Gastrocnemius medialis (tissue), 4 donors: ENCODE results near the gene LONRF2. TPM values are rescaled to one million over a fixed set of nuclear protein-coding genes. Genes with fewer than 3 reads are reported as not detected.

Experiments
- ATAC-seq, 2 donors: fragments of 150-250 bp; one replicate each; pipeline ENCODE4 v1.9.1; 2016
- DNase-seq, 2 donors: peaks; one replicate each; pipeline ENCODE4 v3.0.0-alpha.2; 2019
- H3K27ac ChIP-seq, 4 donors: fragments of 200-600 bp; sonication (generic); 1 replicate in 1 of 4; 2 replicates in 3 of 4; pipeline ENCODE4 v1.5.1; 2016 to 2018; ENCODE audit warnings: mild to moderate bottlenecking in 2 of 4, moderate library complexity in 1 of 4
- H3K27me3 ChIP-seq, 3 donors: fragments of 200-600 bp; sonication (generic) in 2 of 3; 1 replicate in 1 of 3; 2 replicates in 2 of 3; pipeline versions ENCODE4 v1.5.1 to v1.6.0; 2016 to 2019; ENCODE audit warnings: mild to moderate bottlenecking in 1 of 3, moderate library complexity in 1 of 3
- H3K36me3 ChIP-seq, 2 donors: fragments of 200-600 bp; sonication (generic) in 1 of 2; one replicate each; pipeline ENCODE4 v1.5.1; 2017 to 2018
- H3K4me1 ChIP-seq, 2 donors: fragments of 200-600 bp; sonication (generic) in 1 of 2; one replicate each; pipeline ENCODE4 v1.5.1; 2016 to 2017; ENCODE audit warnings: mild to moderate bottlenecking in 2 of 2
- H3K4me3 ChIP-seq, 4 donors: fragments of 200-600 bp; sonication (generic) in 3 of 4; 1 replicate in 1 of 4; 2 replicates in 3 of 4; pipeline ENCODE4 v1.5.1; 2016 to 2019; ENCODE audit warnings: mild to moderate bottlenecking in 2 of 4
- H3K9me3 ChIP-seq, 3 donors: fragments of 200-600 bp; sonication (generic) in 2 of 3; 1 replicate in 1 of 3; 2 replicates in 2 of 3; pipeline ENCODE4 v1.5.1; 2016 to 2019
- POLR2A ChIP-seq, 2 donors: fragments of 450-650 bp; IDR thresholded peaks; one replicate each; pipeline ENCODE4 v1.6.1; 2017; ENCODE audit warnings: antibody characterized with exemption in 2 of 2, mild to moderate bottlenecking in 2 of 2, moderate library complexity in 2 of 2
- in situ Hi-C, 4 donors: fragments of 200-750 bp; cut with MboI; loops; one replicate each; pipeline versions ENCODE4 v1.15.0 to v1.8.0; 2017; ENCODE audit warnings: low sequenced_read_pairs in 4 of 4
- intact Hi-C: fragments of 100-400 bp; cut with DNase I; formaldehyde crosslinking; loops from one replicate; pipeline ENCODE4 v1.15.1; 2023; ENCODE audit warnings: low total_unique reads
- total RNA-seq, 4 donors: library from RNA; depleted of rRNA; stranded (reverse); fragments of >200 nt; gene quantifications; one replicate each; pipeline versions ENCODE4 v1.1.0 to v1.2.3, GENCODE V29; 2016
- TF ChIP-seq, protein P1 (sequence below), 5 experiments: fragments of 450-650 bp in 3 of 5; fragments of 200-600 bp in 2 of 5; sonication (generic) in 2 of 5; IDR thresholded peaks in 4 of 5; conservative IDR thresholded peaks in 1 of 5; 1 replicate in 4 of 5; 2 replicates in 1 of 5; pipeline ENCODE4 v1.5.1; 2016 to 2019; ENCODE audit warnings: antibody characterized with exemption in 5 of 5, mild to moderate bottlenecking in 3 of 5, moderate library complexity in 3 of 5

Gene LONRF2
- total RNA-seq, 4 donors from 2014 or later: 5.0 to 8.8 (median 7.6) TPM

DNA sequence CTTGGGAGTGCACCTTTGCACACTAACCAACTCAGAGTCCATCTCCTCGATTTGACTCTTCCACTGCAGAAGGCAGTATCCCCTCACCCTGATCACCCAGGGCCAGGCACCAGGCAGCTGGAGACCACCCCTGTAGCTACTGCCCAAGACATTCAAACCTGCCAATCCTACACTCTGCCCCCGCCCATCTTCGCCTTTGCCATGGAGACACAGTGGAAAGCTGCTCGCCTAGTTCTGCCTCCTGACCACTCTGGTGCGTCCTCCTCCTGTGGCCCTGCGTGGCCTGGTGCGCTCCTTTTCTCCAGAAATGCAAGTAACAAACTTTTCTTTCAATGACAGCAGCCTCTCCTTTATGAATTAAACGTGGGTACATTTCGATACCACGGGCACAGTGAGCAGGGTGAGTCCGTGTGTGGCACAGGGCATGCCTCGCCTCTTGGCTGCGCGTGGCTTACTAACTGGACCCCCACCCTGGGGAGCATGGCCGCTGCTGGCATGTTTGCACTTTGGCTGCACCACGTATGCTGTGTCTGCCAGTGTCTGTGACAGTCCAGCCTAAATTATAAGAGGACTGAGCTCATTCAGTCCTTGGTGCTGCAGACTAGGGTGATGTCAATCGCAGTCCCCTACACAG is 47.6 kb downstream of the LONRF2 start:
- no peaks in the 10 kb centered on the region for H3K27me3 ChIP-seq
- in situ Hi-C loops (no loop called here), intact Hi-C loops (no loop called here)
- ATAC-seq (no peak), DNase-seq (no peak)
- no peak overlapping the region for H3K27ac ChIP-seq
- no peaks in the 10 kb centered on the region for H3K9me3 ChIP-seq
- no peaks in the 10 kb centered on the region for H3K36me3 ChIP-seq
- no peaks in the 10 kb centered on the region for H3K4me1 ChIP-seq
- TF ChIP-seq, protein P1, sequence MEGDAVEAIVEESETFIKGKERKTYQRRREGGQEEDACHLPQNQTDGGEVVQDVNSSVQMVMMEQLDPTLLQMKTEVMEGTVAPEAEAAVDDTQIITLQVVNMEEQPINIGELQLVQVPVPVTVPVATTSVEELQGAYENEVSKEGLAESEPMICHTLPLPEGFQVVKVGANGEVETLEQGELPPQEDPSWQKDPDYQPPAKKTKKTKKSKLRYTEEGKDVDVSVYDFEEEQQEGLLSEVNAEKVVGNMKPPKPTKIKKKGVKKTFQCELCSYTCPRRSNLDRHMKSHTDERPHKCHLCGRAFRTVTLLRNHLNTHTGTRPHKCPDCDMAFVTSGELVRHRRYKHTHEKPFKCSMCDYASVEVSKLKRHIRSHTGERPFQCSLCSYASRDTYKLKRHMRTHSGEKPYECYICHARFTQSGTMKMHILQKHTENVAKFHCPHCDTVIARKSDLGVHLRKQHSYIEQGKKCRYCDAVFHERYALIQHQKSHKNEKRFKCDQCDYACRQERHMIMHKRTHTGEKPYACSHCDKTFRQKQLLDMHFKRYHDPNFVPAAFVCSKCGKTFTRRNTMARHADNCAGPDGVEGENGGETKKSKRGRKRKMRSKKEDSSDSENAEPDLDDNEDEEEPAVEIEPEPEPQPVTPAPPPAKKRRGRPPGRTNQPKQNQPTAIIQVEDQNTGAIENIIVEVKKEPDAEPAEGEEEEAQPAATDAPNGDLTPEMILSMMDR (IDR thresholded peaks at IDR 0.05 in 4 of 5, conservative IDR thresholded peaks at IDR 0.05 in 1 of 5): no peak
- no peak for TF ChIP-seq POLR2A (IDR thresholded peaks at IDR 0.05)
- no peak overlapping the region for H3K4me3 ChIP-seq

DNA sequence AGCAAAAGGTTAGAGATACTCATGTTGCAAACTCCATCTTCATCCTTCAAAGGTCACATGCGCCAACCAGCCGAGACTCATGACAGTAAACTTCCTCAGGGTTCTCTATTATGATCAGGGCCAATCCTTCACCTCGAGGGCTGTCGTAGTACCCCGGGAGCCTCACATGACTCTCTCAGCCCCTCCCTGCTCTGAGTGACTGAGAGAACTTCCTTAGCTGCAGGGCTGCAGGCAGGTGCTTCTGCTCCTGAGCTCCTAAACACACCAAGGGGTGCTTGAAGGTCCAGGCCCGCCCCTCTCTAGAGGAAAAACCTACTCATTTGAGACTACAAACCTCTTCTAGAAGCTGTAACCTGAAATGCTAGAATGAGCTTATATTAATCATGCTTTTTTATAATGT is 48.2 kb downstream of the LONRF2 start:
- Histone ChIP-seq H3K4me1 (no peaks in the 10 kb centered on the region), H3K9me3 (no peaks in the 10 kb centered on the region), H3K27ac (no peak overlapping the region), H3K36me3 (no peaks in the 10 kb centered on the region), H3K4me3 (no peak overlapping the region), H3K27me3 (no peaks in the 10 kb centered on the region)
- DNase-seq (no peak), ATAC-seq (no peak)
- TF ChIP-seq, protein P1 (IDR thresholded peaks at IDR 0.05 in 4 of 5, conservative IDR thresholded peaks at IDR 0.05 in 1 of 5): no peak
- no peak for TF ChIP-seq POLR2A (IDR thresholded peaks at IDR 0.05)
- in situ Hi-C loops: no loop called here
- intact Hi-C loops: no loop called here

DNA sequence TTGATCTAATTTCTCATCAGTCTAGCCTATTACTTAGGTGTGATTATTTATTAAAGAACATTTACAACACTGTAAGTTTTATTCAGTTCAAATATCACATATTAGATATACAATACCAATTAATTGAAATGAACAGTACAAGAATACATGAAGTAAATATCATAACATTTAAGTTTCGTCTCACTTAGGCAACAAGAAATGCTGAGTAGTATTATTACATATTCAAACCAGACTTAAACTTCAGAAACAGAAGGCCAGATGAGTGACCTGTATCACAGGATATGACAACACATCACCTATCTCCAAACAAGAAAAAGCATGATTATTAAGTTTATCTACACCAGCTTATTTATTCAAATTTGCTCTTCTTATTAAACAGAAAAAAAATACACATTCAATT is 48.9 kb downstream of the LONRF2 start:
- no peaks in the 10 kb centered on the region for H3K27me3 ChIP-seq
- in situ Hi-C loops (no loop called here), intact Hi-C loops (no loop called here)
- no peak for ATAC-seq
- no peaks in the 10 kb centered on the region for H3K4me1 ChIP-seq
- H3K9me3 ChIP-seq: no peaks in the 10 kb centered on the region
- no peak for TF ChIP-seq POLR2A (IDR thresholded peaks at IDR 0.05)
- TF ChIP-seq, protein P1 (IDR thresholded peaks at IDR 0.05 in 4 of 5, conservative IDR thresholded peaks at IDR 0.05 in 1 of 5): no peak
- no peak overlapping the region for H3K4me3 ChIP-seq
- no peaks in the 10 kb centered on the region for H3K36me3 ChIP-seq
- no peak overlapping the region for H3K27ac ChIP-seq
- DNase-seq: no peak

DNA sequence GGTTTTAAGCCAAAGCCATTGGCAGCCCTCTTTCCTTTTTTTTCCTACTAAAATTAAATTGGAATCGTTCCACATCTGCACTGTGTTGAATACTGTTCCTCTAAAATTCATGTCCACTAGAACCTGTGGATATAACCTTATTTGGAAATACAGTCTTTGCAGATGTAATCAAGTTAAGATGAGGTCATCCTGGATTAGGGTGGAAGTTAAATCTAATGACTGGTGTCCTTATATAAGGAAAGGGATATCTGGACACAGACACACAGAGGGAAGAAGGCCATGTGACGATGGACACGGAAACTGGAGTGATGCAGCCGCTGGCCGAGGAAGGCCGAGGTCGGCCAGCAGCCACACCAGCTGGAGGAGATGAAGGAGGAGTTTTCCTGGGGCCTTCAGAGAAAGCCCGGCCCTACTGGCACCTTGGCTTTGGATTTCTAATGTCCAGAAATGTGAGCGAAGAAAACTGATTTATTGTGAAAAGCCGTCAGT is 49.4 kb downstream of the LONRF2 start:
- in situ Hi-C loops (no loop called here), intact Hi-C loops (no loop called here)
- no peak for ATAC-seq
- DNase-seq: peak in 1 of 2 donors; percentile 21
- no peaks in the 10 kb centered on the region for H3K9me3 ChIP-seq
- H3K27ac ChIP-seq: no peak overlapping the region
- H3K4me1 ChIP-seq: no peaks in the 10 kb centered on the region
- no peak overlapping the region for H3K4me3 ChIP-seq
- TF ChIP-seq, protein P1 (IDR thresholded peaks at IDR 0.05 in 4 of 5, conservative IDR thresholded peaks at IDR 0.05 in 1 of 5): no peak
- TF ChIP-seq POLR2A (IDR thresholded peaks at IDR 0.05): no peak
- H3K27me3 ChIP-seq: no peaks in the 10 kb centered on the region
- H3K36me3 ChIP-seq: no peaks in the 10 kb centered on the region

DNA sequence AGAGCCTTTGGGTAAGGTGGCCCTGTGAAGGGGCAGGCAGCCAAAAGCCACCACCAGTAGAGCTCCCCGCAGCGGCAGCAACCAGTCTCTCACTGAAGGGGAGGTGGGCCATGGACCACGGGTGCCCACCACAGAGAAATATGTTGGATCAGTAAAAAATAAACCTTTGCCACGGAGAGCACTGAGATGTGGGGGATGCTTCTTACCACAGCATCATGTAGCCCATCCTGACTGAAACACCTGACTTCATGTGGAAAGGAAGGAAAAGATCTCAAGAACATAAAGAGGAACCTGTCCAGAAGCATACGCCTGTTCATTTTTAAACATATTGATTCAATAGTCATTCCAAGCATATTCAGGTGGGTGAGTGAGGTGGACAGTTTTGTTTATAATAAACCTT is 51.1 kb downstream of the LONRF2 start:
- H3K27me3 ChIP-seq: no peaks in the 10 kb centered on the region
- intact Hi-C loops: no loop called here
- H3K27ac ChIP-seq: no peak overlapping the region

More for the DNA sequence above, 51.1 kb downstream of the LONRF2 start:
- no peaks in the 10 kb centered on the region for H3K9me3 ChIP-seq
- H3K36me3 ChIP-seq: no peaks in the 10 kb centered on the region
- H3K4me1 ChIP-seq: no peaks in the 10 kb centered on the region
- in situ Hi-C loops: no loop called here
- no peak for TF ChIP-seq POLR2A (IDR thresholded peaks at IDR 0.05)
- TF ChIP-seq, protein P1 (IDR thresholded peaks at IDR 0.05 in 4 of 5, conservative IDR thresholded peaks at IDR 0.05 in 1 of 5): no peak
- ATAC-seq: no peak
- no peak for DNase-seq
- no peak overlapping the region for H3K4me3 ChIP-seq
